ENCODE measurements around the gene CWC27.
"Not testable (repeated sequence)": the region's sequence is repeated elsewhere in the genome, so short reads cannot be mapped to it uniquely, and the experiment has no call there.

CWC27 gene

GRCh38 chr5:64840958-64841357, 72.2 kb downstream of the CWC27 start:
- no peak for DNase-seq

GRCh38 chr5:64853777-64854176, 85.0 kb downstream of the CWC27 start:
- no peak for DNase-seq

GRCh38 chr5:64854855-64855254, 86.1 kb downstream of the CWC27 start:
- DNase-seq, result no peak

GRCh38 chr5:64859881-64860280, 91.2 kb downstream of the CWC27 start:
- no peak for DNase-seq

- no peak for DNase-seq
Observed at GRCh38 chr5:64861281-64861680, 92.6 kb downstream of the CWC27 start.

GRCh38 chr5:64864171-64864570, 95.4 kb downstream of the CWC27 start:
- no peak for DNase-seq

- DNase-seq, result no peak
Observed at GRCh38 chr5:64865662-64866061, 96.9 kb downstream of the CWC27 start.

- DNase-seq, result no peak
Observed at GRCh38 chr5:64869419-64869818, 100.7 kb downstream of the CWC27 start.

- DNase-seq, result no peak
Observed at GRCh38 chr5:64872044-64872443, 103.3 kb downstream of the CWC27 start.

GRCh38 chr5:64873441-64873840, 104.7 kb downstream of the CWC27 start:
- DNase-seq, result no peak

GRCh38 chr5:64874753-64875152, 106.0 kb downstream of the CWC27 start:
- DNase-seq, result no peak

GRCh38 chr5:64876203-64876602, 107.5 kb downstream of the CWC27 start:
- no peak for DNase-seq

- DNase-seq, result no peak
Observed at GRCh38 chr5:64880821-64881220, 112.1 kb downstream of the CWC27 start.

GRCh38 chr5:64883912-64884311, 115.2 kb downstream of the CWC27 start:
- no peak for DNase-seq

- DNase-seq, result no peak
Observed at GRCh38 chr5:64884541-64884940, 115.8 kb downstream of the CWC27 start.

GRCh38 chr5:64887910-64888309, 119.2 kb downstream of the CWC27 start:
- DNase-seq, result no peak

- no peak for DNase-seq
Observed at GRCh38 chr5:64895748-64896147, 127.0 kb downstream of the CWC27 start.

- no peak for DNase-seq
Observed at GRCh38 chr5:64899838-64900237, 131.1 kb downstream of the CWC27 start.

- DNase-seq, result no peak
Observed at GRCh38 chr5:64900618-64901017, 131.9 kb downstream of the CWC27 start.

GRCh38 chr5:64907399-64907798, 138.7 kb downstream of the CWC27 start:
- not testable (repeated sequence) for DNase-seq

- DNase-seq, result no peak
Observed at GRCh38 chr5:64914396-64914795, 145.7 kb downstream of the CWC27 start.

GRCh38 chr5:64918083-64918482, 149.4 kb downstream of the CWC27 start:
- no peak for DNase-seq

- DNase-seq, result no peak
Observed at GRCh38 chr5:64921386-64921785, 152.7 kb downstream of the CWC27 start.

GRCh38 chr5:64923151-64923685, 154.5 kb downstream of the CWC27 start:
- no peak for DNase-seq

- no peak for DNase-seq
Observed at GRCh38 chr5:64925123-64925522, 156.4 kb downstream of the CWC27 start.

- no peak for DNase-seq
Observed at GRCh38 chr5:64929833-64930232, 161.1 kb downstream of the CWC27 start.
